Lower leg skin (tissue), 4 donors: ENCODE measurements around the gene VSTM4. TPM values are rescaled to one million over a fixed set of nuclear protein-coding genes. Genes with fewer than 3 reads are reported as not detected.
A peak's percentile ranks its signal among the peaks of the same experiment; 100 is the strongest.

Experiments
- DNase-seq, 2 donors: peaks; one replicate each; pipeline ENCODE4 v3.0.0-alpha.2; 2019; ENCODE audit warnings: low spot score in 2 of 2
- H3K4me3 ChIP-seq: fragments of 200-600 bp; sonication (generic); 2 replicates; pipeline ENCODE4 v1.5.1; 2017; ENCODE audit warnings: mild to moderate bottlenecking, low read depth; ENCODE audit not compliant: poor library complexity, severe bottlenecking
- POLR2A ChIP-seq, 2 donors: fragments of 450-650 bp; IDR thresholded peaks; one replicate each; pipeline ENCODE4 v1.6.1; 2016 to 2017; ENCODE audit warnings: antibody characterized with exemption in 2 of 2, mild to moderate bottlenecking in 1 of 2, moderate library complexity in 1 of 2
- WGBS, 2 donors: methylation state at CpG; one replicate each; pipeline ENCODE4 v1.1.5; 2018; 5-methylcytosine and 5-hydroxymethylcytosine counted together
- intact Hi-C: fragments of 100-400 bp; cut with DNase I; formaldehyde crosslinking; loops from one replicate; pipeline ENCODE4 v1.15.0; 2023; ENCODE audit warnings: low total_unique reads
- total RNA-seq, 4 donors: library from RNA; depleted of rRNA; stranded (reverse); fragments of >200 nt; gene quantifications; one replicate each; pipeline ENCODE4 v1.1.0, GENCODE V29; 2016
- TF ChIP-seq, protein P1 (sequence below), 3 donors: fragments of 450-650 bp; IDR thresholded peaks; one replicate each; pipeline ENCODE4 v1.5.1; 2016; ENCODE audit warnings: antibody characterized with exemption in 3 of 3, mild to moderate bottlenecking in 3 of 3, moderate library complexity in 2 of 3

Gene VSTM4
- total RNA-seq, 4 donors from 2014 or later = 1.1 to 5.0 (median 3.3) TPM

DNA sequence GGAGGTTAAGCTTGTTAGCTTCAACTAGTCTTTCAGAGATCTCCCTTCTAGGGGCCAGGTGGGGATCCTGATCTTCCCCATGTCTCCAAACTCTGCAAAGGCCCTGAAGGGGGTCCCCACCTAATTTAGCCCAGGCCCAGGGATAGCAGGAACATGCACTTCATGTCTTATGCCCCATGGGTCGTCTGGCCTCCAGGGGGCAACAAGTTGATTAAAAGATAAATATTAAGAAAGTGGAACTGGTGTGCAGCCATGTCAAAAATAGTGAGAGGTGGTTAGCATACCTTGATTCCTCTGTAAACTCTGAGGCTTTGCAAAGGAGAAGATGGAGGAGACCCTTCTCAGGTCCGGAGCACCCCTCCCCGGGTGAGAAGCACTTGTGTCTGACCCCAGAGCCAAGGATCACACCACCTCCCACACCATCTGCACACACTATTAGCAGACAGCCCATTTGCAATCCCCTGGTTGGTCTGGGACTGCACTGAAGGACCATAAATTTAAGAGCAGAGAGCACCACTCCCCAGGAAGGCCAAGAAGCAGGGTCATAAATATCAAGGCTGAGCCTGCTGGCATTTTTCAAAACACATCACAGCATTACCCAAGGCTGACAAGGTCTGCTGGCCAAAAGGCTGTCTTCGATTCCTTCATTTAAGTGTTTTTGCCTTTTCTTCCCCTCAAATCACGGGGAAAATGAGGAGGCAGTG lies 131.5 kb downstream of the VSTM4 start:
- 70 to 76% methylated on average over 5 of the region's 5 CpGs for WGBS, 2 donors
- no peak overlapping the region for H3K4me3 ChIP-seq
- TF ChIP-seq POLR2A (IDR thresholded peaks at IDR 0.05) = no peak
- TF ChIP-seq, protein P1, sequence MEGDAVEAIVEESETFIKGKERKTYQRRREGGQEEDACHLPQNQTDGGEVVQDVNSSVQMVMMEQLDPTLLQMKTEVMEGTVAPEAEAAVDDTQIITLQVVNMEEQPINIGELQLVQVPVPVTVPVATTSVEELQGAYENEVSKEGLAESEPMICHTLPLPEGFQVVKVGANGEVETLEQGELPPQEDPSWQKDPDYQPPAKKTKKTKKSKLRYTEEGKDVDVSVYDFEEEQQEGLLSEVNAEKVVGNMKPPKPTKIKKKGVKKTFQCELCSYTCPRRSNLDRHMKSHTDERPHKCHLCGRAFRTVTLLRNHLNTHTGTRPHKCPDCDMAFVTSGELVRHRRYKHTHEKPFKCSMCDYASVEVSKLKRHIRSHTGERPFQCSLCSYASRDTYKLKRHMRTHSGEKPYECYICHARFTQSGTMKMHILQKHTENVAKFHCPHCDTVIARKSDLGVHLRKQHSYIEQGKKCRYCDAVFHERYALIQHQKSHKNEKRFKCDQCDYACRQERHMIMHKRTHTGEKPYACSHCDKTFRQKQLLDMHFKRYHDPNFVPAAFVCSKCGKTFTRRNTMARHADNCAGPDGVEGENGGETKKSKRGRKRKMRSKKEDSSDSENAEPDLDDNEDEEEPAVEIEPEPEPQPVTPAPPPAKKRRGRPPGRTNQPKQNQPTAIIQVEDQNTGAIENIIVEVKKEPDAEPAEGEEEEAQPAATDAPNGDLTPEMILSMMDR (IDR thresholded peaks at IDR 0.05) = no peak
- intact Hi-C loops = no loop called here
- no peak for DNase-seq

DNA sequence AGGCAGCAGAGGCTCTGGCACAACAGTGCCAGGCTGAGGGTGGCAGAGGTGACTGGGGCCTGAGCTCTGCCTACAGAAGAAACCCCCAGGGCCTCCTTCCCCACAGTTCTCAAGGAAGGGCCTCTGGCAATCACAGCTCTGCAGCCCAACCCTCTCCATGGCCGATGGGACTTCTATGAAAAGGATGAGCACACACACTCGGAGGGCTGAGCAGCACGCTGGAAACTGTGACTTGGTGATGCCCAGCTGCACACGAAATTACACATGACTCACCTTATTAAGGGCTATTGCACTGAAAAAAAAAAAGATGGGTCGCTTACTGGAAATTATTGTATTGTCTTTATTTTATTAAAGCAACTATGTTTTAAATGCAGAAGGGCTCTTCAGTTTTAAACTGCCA lies 132.7 kb downstream of the VSTM4 start:
- TF ChIP-seq, protein P1 (IDR thresholded peaks at IDR 0.05) = no peak
- no peak for TF ChIP-seq POLR2A (IDR thresholded peaks at IDR 0.05)
- DNase-seq = peak in 1 of 2 donors; percentile 70
- no peak overlapping the region for H3K4me3 ChIP-seq
- WGBS, 2 donors = 71 to 84% methylated on average over 5 of the region's 5 CpGs
- intact Hi-C loops = no loop called here

DNA sequence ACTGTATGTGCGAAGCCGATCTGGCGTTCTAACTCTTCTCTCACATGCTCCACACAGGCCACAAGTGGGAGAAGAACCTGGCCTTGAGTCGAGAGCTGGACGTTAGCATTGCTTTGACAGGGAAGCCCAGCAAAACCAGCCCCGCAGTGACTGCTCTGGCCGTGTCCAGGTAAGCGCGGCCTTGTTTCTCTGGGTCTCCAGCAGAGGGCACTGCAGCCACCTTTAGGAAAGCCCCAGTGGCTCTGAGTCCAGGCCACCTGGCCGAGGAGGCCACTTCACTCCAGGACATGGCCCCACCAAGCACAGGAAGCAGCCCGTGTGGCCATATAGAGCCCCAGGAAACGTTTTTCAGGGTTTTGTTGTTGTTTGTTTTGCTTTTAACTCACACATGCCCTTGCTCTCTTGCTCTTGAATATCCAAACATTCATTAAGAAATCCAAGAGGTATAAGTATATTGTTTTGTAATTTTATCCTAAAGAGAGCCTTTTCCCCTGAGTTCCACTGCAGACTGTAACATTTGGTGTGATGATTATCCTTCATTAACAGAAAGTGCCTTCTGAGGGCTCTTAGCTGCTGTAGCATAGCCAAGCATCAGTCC lies 133.9 kb downstream of the VSTM4 start:
- WGBS, 2 donors = 39 to 40% methylated on average over 12 of the region's 12 CpGs
- no peak overlapping the region for H3K4me3 ChIP-seq
- DNase-seq = peak in 1 of 2 donors; percentile 88
- TF ChIP-seq POLR2A (IDR thresholded peaks at IDR 0.05) = no peak
- TF ChIP-seq, protein P1 (IDR thresholded peaks at IDR 0.05) = peak in 1 of 3 donors; percentile 76
- intact Hi-C loops = no loop called here

DNA sequence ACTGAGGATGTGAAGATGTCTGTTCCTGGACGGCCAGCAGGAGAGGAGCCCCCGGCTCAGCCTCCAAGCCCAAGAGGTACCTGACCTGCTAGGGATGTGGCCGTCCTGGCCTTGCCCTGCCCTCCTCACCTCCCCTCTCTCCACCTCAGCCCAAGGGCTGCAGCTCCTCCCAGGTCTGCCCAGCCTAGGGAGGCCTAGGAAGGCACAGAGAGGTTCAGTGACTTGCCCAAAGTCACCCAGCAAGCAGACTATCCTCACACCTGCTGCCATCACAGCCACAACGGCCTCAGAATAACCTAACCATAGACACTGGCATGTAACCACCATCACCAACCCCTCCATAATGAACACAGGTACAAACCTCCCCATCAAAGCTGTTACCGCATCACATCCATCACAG lies 137.0 kb downstream of the VSTM4 start:
- DNase-seq = no peak
- no peak overlapping the region for H3K4me3 ChIP-seq
- WGBS, 2 donors = 81 to 85% methylated on average over 5 of the region's 5 CpGs
- intact Hi-C loops = loop anchor here (10.0 kb wide), 1 partner anchor 186 kb away; no protein-coding TSS in a partner anchor
- TF ChIP-seq POLR2A (IDR thresholded peaks at IDR 0.05) = no peak
- TF ChIP-seq, protein P1 (IDR thresholded peaks at IDR 0.05) = no peak

DNA sequence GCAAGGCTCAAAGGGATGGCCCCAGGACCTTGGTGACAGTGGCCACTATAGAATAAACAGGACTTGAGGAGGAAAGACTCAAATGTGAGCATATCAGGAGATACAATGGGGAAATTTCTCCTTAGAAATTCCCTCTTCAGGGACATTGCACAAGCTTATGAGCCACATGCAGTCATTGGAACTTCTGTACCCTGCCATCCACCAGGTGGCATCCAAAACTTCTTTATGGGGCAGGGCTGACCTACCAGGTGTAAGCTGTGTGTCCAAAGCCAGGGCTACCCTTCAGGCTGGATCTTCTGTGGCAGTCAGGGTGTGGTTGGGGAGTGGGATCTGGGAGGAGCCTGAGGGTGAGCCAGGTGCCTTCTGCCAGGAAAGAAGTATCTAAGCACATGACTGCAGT lies 139.1 kb downstream of the VSTM4 start:
- TF ChIP-seq, protein P1 (IDR thresholded peaks at IDR 0.05) = no peak
- TF ChIP-seq POLR2A (IDR thresholded peaks at IDR 0.05) = no peak
- no peak overlapping the region for H3K4me3 ChIP-seq
- intact Hi-C loops = loop anchor here (10.0 kb wide), 1 partner anchor 189 kb away; no protein-coding TSS in a partner anchor
- no peak for DNase-seq
